Measurements from ENCODE around the gene NPIPA2.
"Not testable (repeated sequence)": the region's sequence is repeated elsewhere in the genome, so short reads cannot be mapped to it uniquely, and the experiment has no call there.

The NPIPA2 gene

GRCh38 chr16:14742273-14743128 lies at the start of gene NPIPA2:
Gene NPIPA2, plus strand, starts transcription at chr16:14742533. Its CDS starts 5,533 bp downstream, at chr16:14748066.
- DNase-seq: not testable (repeated sequence)

GRCh38 chr16:14694129-14694528 lies 48.2 kb upstream of the NPIPA2 start, which contains the start of gene PLA2G10:
Gene PLA2G10, minus strand, starts transcription at chr16:14694308. Its CDS starts 79 bp downstream, at chr16:14694229.
- not testable (repeated sequence) for DNase-seq

- not testable (repeated sequence) for DNase-seq
These were observed 40.5 kb upstream of the NPIPA2 start for GRCh38 chr16:14701859-14702258.

GRCh38 chr16:14702672-14703071 lies 39.7 kb upstream of the NPIPA2 start:
- DNase-seq: not testable (repeated sequence)

- DNase-seq: not testable (repeated sequence)
These were observed 38.9 kb upstream of the NPIPA2 start, which contains the start of gene NPIPA3 for GRCh38 chr16:14703156-14704011. Gene NPIPA3, plus strand, starts transcription at chr16:14703411. Its CDS starts 5,533 bp downstream, at chr16:14708944.

- not testable (repeated sequence) for DNase-seq
These were observed 9.1 kb upstream of the NPIPA2 start for GRCh38 chr16:14733233-14733632.

- not testable (repeated sequence) for DNase-seq
These were observed 1.4 kb upstream of the NPIPA2 start for GRCh38 chr16:14740832-14741385.

GRCh38 chr16:14741794-14742193 lies 539 bp upstream of the NPIPA2 start:
- not testable (repeated sequence) for DNase-seq

GRCh38 chr16:14773654-14774053 lies 31.3 kb downstream of the NPIPA2 start:
- DNase-seq: not testable (repeated sequence)

- not testable (repeated sequence) for DNase-seq
These were observed 33.3 kb downstream of the NPIPA2 start for GRCh38 chr16:14775624-14776023.

GRCh38 chr16:14776763-14777162 lies 34.4 kb downstream of the NPIPA2 start:
- DNase-seq: not testable (repeated sequence)

- DNase-seq: not testable (repeated sequence)
These were observed 37.1 kb downstream of the NPIPA2 start for GRCh38 chr16:14779368-14779877.

GRCh38 chr16:14786180-14786579 lies 43.8 kb downstream of the NPIPA2 start:
- not testable (repeated sequence) for DNase-seq

- DNase-seq: not testable (repeated sequence)
These were observed 47.2 kb downstream of the NPIPA2 start for GRCh38 chr16:14789577-14789976.

GRCh38 chr16:14790320-14790956 lies 48.1 kb downstream of the NPIPA2 start:
- not testable (repeated sequence) for DNase-seq

GRCh38 chr16:14792914-14793313 lies 50.6 kb downstream of the NPIPA2 start:
- not testable (repeated sequence) for DNase-seq

- DNase-seq: not testable (repeated sequence)
These were observed 55.2 kb downstream of the NPIPA2 start for GRCh38 chr16:14797558-14797957.

- DNase-seq: not testable (repeated sequence)
These were observed 61.2 kb downstream of the NPIPA2 start for GRCh38 chr16:14803577-14803976.

GRCh38 chr16:14807184-14807678 lies 64.9 kb downstream of the NPIPA2 start:
- not testable (repeated sequence) for DNase-seq

- not testable (repeated sequence) for DNase-seq
These were observed 71.6 kb downstream of the NPIPA2 start for GRCh38 chr16:14813890-14814289.
